HepG2 (cell line): ENCODE measurements around the gene PRKACB. TPM values are rescaled to one million over a fixed set of nuclear protein-coding genes. Genes with fewer than 3 reads are reported as not detected.
A peak's percentile ranks its signal among the peaks of the same experiment; 100 is the strongest.

Experiments
- ATAC-seq: fragments of 200-7000 bp; cut with Tn5 transposase; 3 replicates; pipeline ENCODE4 v1.9.1; 2020; ENCODE audit warnings: mild to moderate bottlenecking, moderate library complexity
- BruUV-seq: library from RNA; stranded (reverse); fragments of 400-500 nt; replicated peaks from 2 replicates; lab custom pipeline; 2021; lab: Mats Ljungman, UMichigan
- CTCF ChIA-PET: fragments of 300-600 bp; formaldehyde crosslinking; extraction: SDS; loops from one replicate; lab custom pipeline; 2021; ENCODE audit warnings: low total read pairs, inconsistent platforms, low intra/inter-chr PET ratio; lab: Yijun Ruan, JAX
- POLR2A ChIA-PET: fragments of 350-600 bp; sonication (Branson Sonifier 250); formaldehyde crosslinking; loops from one replicate; lab custom pipeline; 2020; ENCODE audit warnings: antibody characterized with exemption, inconsistent platforms; lab: Yijun Ruan, JAX
- DNase-seq: peaks from one replicate; pipeline ENCODE4 v3.0.0-alpha.2; 2015; ENCODE audit warnings: low spot score
- FAIRE-seq: peaks from 3 replicates; lab custom pipeline; 2011; peaks lifted over from hg19 to GRCh38; lab: Jason Lieb, UNC
- H2AFZ ChIP-seq: one replicate; pipeline ENCODE4 v1.6.1; 2011; ENCODE audit warnings: low read length, inconsistent platforms
- H3K27ac ChIP-seq: fragments of 300-600 bp; 3 replicates; pipeline ENCODE4 v1.8.0; 2011; ENCODE audit warnings: mixed run types, mild to moderate bottlenecking, mixed read lengths, low read length, inconsistent platforms; ENCODE audit not compliant: insufficient read depth; ENCODE audit errors: extremely low read length
- H3K27me3 ChIP-seq, 2 experiments: fragments of 200-600 bp in 1 of 2; 2 replicates in 1 of 2; 3 replicates in 1 of 2; pipeline versions ENCODE4 v1.6.0 to v1.8.0; 2011; ENCODE audit warnings: low read length in 2 of 2, mild to moderate bottlenecking in 2 of 2, moderate library complexity in 2 of 2, inconsistent platforms in 1 of 2; ENCODE audit not compliant: insufficient read depth in 2 of 2, control insufficient read depth in 1 of 2
- H3K36me3 ChIP-seq, 2 experiments: fragments of 200-600 bp in 1 of 2; replicated peaks in 1 of 2; 2 replicates in 1 of 2; 3 replicates in 1 of 2; pipeline versions ENCODE4 v1.5.1 to v1.8.0; 2011; ENCODE audit warnings: low read length in 2 of 2, inconsistent platforms in 1 of 2; ENCODE audit not compliant: insufficient read depth in 2 of 2, control insufficient read depth in 1 of 2
- H3K4me1 ChIP-seq: 2 replicates; pipeline ENCODE4 v1.5.1; 2012; ENCODE audit warnings: low read length, inconsistent platforms; ENCODE audit not compliant: insufficient read depth
- H3K4me2 ChIP-seq: 2 replicates; pipeline ENCODE4 v1.6.0; 2011; ENCODE audit warnings: low read depth, low read length, inconsistent platforms
- H3K4me3 ChIP-seq, 3 experiments: fragments of 200-600 bp in 1 of 3; sonication (generic), shearing (Covaris generic) in 1 of 3; replicated peaks in 1 of 3; 2 replicates each; pipeline ENCODE4 v1.5.1; 2011 to 2016; ENCODE audit warnings: low read length in 3 of 3, inconsistent platforms in 2 of 3, low read depth in 2 of 3, mild to moderate bottlenecking in 2 of 3, control low read depth in 1 of 3, mixed read lengths in 1 of 3; ENCODE audit not compliant: insufficient read depth in 1 of 3
- H3K79me2 ChIP-seq: one replicate; pipeline ENCODE4 v1.6.1; 2011; ENCODE audit warnings: low read length, inconsistent platforms; ENCODE audit not compliant: insufficient read depth
- H3K9ac ChIP-seq: 2 replicates; pipeline ENCODE4 v1.6.0; 2011; ENCODE audit warnings: mild to moderate bottlenecking, low read depth, low read length, inconsistent platforms; ENCODE audit not compliant: insufficient read depth
- H3K9me3 ChIP-seq: 2 replicates; pipeline ENCODE4 v1.5.1; 2012; ENCODE audit warnings: mild to moderate bottlenecking, low read length
- H4K20me1 ChIP-seq: 2 replicates; pipeline ENCODE4 v1.6.0; 2011; ENCODE audit warnings: inconsistent platforms, mild to moderate bottlenecking, low read length, moderate library complexity; ENCODE audit not compliant: insufficient read depth
- CHCHD3 ChIP-seq: sonication (generic); formaldehyde crosslinking; IDR thresholded peaks from 2 replicates; pipeline ENCODE4 v1.8.0; 2022; ENCODE audit warnings: mild to moderate bottlenecking, missing genetic modification reagents, moderate library complexity
- FOXK1 ChIP-seq: sonication (generic); formaldehyde crosslinking; IDR thresholded peaks from 2 replicates; pipeline ENCODE4 v1.4.0; 2020; ENCODE audit warnings: low read depth, missing genetic modification reagents, borderline replicate concordance
- KLF9 ChIP-seq: IDR thresholded peaks from 2 replicates; pipeline ENCODE4 v1.6.1; 2016; ENCODE audit warnings: low read depth
- NR2F6 ChIP-seq, 2 experiments: IDR thresholded peaks; 2 replicates each; pipeline ENCODE4 v1.6.1; 2016; ENCODE audit warnings: antibody characterized with exemption in 1 of 2, mild to moderate bottlenecking in 1 of 2
- XRCC5 ChIP-seq: fragments of 200-400 bp; formaldehyde crosslinking; optimal IDR thresholded peaks from 2 replicates; pipeline ENCODE3; 2017; ENCODE audit warnings: mild to moderate bottlenecking, low read length
- ZBTB21 ChIP-seq: sonication (generic); formaldehyde crosslinking; IDR thresholded peaks from 2 replicates; pipeline ENCODE4 v1.4.0; 2020; ENCODE audit warnings: missing genetic modification reagents
- ZMYM4 ChIP-seq: sonication (generic); formaldehyde crosslinking; IDR thresholded peaks from 2 replicates; pipeline ENCODE4 v1.8.1; 2023; ENCODE audit warnings: mild to moderate bottlenecking, missing genetic modification reagents
- ZNF10 ChIP-seq: sonication (generic); formaldehyde crosslinking; IDR thresholded peaks from 2 replicates; pipeline ENCODE4 v1.4.0; 2020; ENCODE audit warnings: mild to moderate bottlenecking, low read depth, missing genetic modification reagents, borderline replicate concordance
- ZNF724P ChIP-seq: sonication (generic); formaldehyde crosslinking; IDR thresholded peaks from 2 replicates; pipeline ENCODE4 v1.8.0; 2022; ENCODE audit warnings: missing genetic modification reagents, borderline replicate concordance
- WGBS: methylation state at CpG from one replicate; pipeline ENCODE4 v1.1.6; 2017; ENCODE audit warnings: low lambda C conversion rate; 5-methylcytosine and 5-hydroxymethylcytosine counted together
- in situ Hi-C: cut with HindIII; loops from 2 replicates; pipeline ENCODE4 v1.10.0; 2017; ENCODE audit warnings: low pct_unique_long_range_greater_than_20kb; ENCODE audit not compliant: extremely low pct_ligation_motif_present
- intact Hi-C: fragments of 100-400 bp; cut with micrococcal nuclease; formaldehyde crosslinking; loops from one replicate; pipeline ENCODE4 v1.10.0; 2022; ENCODE audit not compliant: unreplicated experiment
- polyA plus RNA-seq, 8 experiments: library from polyadenylated mRNA; depleted of rRNA in 3 of 8; stranded (reverse) in 7 of 8; unstranded in 1 of 8; fragments of >200 nt; fragmentation: Illumina TruSeq in 4 of 8; extraction: Trizol in 4 of 8; gene quantifications; 2 replicates each; pipeline versions ENCODE4 v1.2.1 to v1.2.3, GENCODE V29; 2011 to 2016; ENCODE audit warnings: low read depth in 4 of 8, missing spikeins in 1 of 8, mixed read lengths in 1 of 8; ENCODE audit not compliant: insufficient read depth in 1 of 8
- total RNA-seq, 5 experiments: library from RNA; depleted of rRNA; stranded (reverse); fragments of >200 nt; fragmentation: Illumina TruSeq; extraction: Trizol; gene quantifications; 2 replicates each; pipeline ENCODE4 v1.2.3, GENCODE V29; 2016; ENCODE audit warnings: low read depth in 1 of 5
- TF ChIP-seq, protein P1 (sequence below): IDR thresholded peaks from 2 replicates; pipeline ENCODE4 v1.4.0; 2020; ENCODE audit warnings: mild to moderate bottlenecking, missing genetic modification reagents
- TF ChIP-seq, protein P2 (sequence below): sonication (generic); formaldehyde crosslinking; IDR thresholded peaks from 2 replicates; pipeline ENCODE4 v1.8.1; 2022; ENCODE audit warnings: mild to moderate bottlenecking, missing genetic modification reagents
- TF ChIP-seq, protein P3 (sequence below): sonication (generic); formaldehyde crosslinking; IDR thresholded peaks from 2 replicates; pipeline ENCODE4 v1.8.1; 2022; ENCODE audit warnings: low read depth, mild to moderate bottlenecking, missing genetic modification reagents
- TF ChIP-seq, protein P4 (sequence below): sonication (generic); formaldehyde crosslinking; IDR thresholded peaks from 2 replicates; pipeline ENCODE4 v1.8.0; 2022; ENCODE audit warnings: mild to moderate bottlenecking, missing genetic modification reagents, moderate library complexity
- TF ChIP-seq, protein P5 (sequence below): sonication (generic); formaldehyde crosslinking; IDR thresholded peaks from 2 replicates; pipeline ENCODE4 v1.4.0; 2020; ENCODE audit warnings: missing genetic modification reagents

PRKACB gene
- total and polyA plus RNA-seq, 2 of the 13 experiments (the other 11 are each of a cell fraction or from before 2014, with no cell fraction given), result 3.5 to 5.8 TPM

DNA sequence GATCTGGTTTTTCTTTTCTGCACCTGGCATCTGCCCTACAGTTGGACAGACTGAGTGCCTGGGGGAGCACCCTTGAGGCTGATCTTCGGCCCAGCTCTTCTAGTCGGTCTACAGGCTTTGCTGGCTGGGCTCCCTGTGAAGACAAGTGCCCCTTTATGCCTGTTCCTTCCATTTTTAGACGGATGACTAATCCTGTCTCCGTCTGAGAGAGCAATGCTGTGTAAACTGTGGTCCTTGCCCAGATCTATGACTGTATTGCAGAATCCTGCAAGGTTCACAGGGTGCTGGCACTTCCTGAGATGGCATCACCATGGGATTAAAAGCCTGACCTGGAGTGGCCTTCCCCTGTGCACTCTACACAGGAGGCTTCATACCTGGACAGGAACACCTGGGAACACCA is 109.8 kb downstream of the PRKACB start:
- CTCF ChIA-PET, result no interaction called here
- POLR2A ChIA-PET, result no interaction called here
- Histone ChIP-seq H3K4me3 (no peak overlapping the region), H3K4me2 (no peak overlapping the region), H3K9me3 (no peaks in the 10 kb centered on the region; the same call in 1 of the 2 replicates), H3K27ac (no peak overlapping the region), H4K20me1 (no peaks in the 10 kb centered on the region), H3K79me2 (no peaks in the 10 kb centered on the region), H3K9ac (no peak overlapping the region), H3K36me3 (no peaks in the 10 kb centered on the region), H3K4me1 (peaks cover 8% of the 10 kb centered on the region; the same call in 1 of the 2 replicates), H2AFZ (no peak overlapping the region), H3K27me3 (no peaks in the 10 kb centered on the region; a peak in 1 of 5 replicates)
- no TSS peak for BruUV-seq
- ATAC-seq, result peak; percentile 79
- intact Hi-C loops (no loop called here), in situ Hi-C loops (no loop called here)
- no peak for FAIRE-seq
- 0% methylated on average over 2 of the region's 4 CpGs for WGBS
- peak; percentile 46 for DNase-seq
- TF ChIP-seq XRCC5, result peak; percentile 41
- TF ChIP-seq CHCHD3 (CRISPR knock-in tag), result no peak
- TF ChIP-seq FOXK1 (CRISPR knock-in tag), result no peak
- TF ChIP-seq, protein P1, sequence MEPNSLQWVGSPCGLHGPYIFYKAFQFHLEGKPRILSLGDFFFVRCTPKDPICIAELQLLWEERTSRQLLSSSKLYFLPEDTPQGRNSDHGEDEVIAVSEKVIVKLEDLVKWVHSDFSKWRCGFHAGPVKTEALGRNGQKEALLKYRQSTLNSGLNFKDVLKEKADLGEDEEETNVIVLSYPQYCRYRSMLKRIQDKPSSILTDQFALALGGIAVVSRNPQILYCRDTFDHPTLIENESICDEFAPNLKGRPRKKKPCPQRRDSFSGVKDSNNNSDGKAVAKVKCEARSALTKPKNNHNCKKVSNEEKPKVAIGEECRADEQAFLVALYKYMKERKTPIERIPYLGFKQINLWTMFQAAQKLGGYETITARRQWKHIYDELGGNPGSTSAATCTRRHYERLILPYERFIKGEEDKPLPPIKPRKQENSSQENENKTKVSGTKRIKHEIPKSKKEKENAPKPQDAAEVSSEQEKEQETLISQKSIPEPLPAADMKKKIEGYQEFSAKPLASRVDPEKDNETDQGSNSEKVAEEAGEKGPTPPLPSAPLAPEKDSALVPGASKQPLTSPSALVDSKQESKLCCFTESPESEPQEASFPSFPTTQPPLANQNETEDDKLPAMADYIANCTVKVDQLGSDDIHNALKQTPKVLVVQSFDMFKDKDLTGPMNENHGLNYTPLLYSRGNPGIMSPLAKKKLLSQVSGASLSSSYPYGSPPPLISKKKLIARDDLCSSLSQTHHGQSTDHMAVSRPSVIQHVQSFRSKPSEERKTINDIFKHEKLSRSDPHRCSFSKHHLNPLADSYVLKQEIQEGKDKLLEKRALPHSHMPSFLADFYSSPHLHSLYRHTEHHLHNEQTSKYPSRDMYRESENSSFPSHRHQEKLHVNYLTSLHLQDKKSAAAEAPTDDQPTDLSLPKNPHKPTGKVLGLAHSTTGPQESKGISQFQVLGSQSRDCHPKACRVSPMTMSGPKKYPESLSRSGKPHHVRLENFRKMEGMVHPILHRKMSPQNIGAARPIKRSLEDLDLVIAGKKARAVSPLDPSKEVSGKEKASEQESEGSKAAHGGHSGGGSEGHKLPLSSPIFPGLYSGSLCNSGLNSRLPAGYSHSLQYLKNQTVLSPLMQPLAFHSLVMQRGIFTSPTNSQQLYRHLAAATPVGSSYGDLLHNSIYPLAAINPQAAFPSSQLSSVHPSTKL (CRISPR knock-in tag), result no peak
- no peak for TF ChIP-seq ZNF724P (CRISPR knock-in tag)
- no peak for TF ChIP-seq KLF9 (CRISPR knock-in tag)
- no peak for TF ChIP-seq ZNF10
- no peak for TF ChIP-seq NR2F6 (IDR thresholded peaks at IDR 0.05)
- no peak for TF ChIP-seq NR2F6 (CRISPR knock-in tag; IDR thresholded peaks at IDR 0.05)
- TF ChIP-seq, protein P2, sequence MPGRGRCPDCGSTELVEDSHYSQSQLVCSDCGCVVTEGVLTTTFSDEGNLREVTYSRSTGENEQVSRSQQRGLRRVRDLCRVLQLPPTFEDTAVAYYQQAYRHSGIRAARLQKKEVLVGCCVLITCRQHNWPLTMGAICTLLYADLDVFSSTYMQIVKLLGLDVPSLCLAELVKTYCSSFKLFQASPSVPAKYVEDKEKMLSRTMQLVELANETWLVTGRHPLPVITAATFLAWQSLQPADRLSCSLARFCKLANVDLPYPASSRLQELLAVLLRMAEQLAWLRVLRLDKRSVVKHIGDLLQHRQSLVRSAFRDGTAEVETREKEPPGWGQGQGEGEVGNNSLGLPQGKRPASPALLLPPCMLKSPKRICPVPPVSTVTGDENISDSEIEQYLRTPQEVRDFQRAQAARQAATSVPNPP (CRISPR knock-in tag), result no peak
- TF ChIP-seq, protein P3, sequence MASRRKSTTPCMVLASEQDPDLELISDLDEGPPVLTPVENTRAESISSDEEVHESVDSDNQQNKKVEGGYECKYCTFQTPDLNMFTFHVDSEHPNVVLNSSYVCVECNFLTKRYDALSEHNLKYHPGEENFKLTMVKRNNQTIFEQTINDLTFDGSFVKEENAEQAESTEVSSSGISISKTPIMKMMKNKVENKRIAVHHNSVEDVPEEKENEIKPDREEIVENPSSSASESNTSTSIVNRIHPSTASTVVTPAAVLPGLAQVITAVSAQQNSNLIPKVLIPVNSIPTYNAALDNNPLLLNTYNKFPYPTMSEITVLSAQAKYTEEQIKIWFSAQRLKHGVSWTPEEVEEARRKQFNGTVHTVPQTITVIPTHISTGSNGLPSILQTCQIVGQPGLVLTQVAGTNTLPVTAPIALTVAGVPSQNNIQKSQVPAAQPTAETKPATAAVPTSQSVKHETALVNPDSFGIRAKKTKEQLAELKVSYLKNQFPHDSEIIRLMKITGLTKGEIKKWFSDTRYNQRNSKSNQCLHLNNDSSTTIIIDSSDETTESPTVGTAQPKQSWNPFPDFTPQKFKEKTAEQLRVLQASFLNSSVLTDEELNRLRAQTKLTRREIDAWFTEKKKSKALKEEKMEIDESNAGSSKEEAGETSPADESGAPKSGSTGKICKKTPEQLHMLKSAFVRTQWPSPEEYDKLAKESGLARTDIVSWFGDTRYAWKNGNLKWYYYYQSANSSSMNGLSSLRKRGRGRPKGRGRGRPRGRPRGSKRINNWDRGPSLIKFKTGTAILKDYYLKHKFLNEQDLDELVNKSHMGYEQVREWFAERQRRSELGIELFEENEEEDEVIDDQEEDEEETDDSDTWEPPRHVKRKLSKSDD, result no peak
- no peak for TF ChIP-seq ZMYM4 (CRISPR knock-in tag)
- no peak for TF ChIP-seq ZBTB21 (CRISPR knock-in tag)
- TF ChIP-seq, protein P4, sequence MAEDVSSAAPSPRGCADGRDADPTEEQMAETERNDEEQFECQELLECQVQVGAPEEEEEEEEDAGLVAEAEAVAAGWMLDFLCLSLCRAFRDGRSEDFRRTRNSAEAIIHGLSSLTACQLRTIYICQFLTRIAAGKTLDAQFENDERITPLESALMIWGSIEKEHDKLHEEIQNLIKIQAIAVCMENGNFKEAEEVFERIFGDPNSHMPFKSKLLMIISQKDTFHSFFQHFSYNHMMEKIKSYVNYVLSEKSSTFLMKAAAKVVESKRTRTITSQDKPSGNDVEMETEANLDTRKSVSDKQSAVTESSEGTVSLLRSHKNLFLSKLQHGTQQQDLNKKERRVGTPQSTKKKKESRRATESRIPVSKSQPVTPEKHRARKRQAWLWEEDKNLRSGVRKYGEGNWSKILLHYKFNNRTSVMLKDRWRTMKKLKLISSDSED (CRISPR knock-in tag), result no peak
- TF ChIP-seq, protein P5, sequence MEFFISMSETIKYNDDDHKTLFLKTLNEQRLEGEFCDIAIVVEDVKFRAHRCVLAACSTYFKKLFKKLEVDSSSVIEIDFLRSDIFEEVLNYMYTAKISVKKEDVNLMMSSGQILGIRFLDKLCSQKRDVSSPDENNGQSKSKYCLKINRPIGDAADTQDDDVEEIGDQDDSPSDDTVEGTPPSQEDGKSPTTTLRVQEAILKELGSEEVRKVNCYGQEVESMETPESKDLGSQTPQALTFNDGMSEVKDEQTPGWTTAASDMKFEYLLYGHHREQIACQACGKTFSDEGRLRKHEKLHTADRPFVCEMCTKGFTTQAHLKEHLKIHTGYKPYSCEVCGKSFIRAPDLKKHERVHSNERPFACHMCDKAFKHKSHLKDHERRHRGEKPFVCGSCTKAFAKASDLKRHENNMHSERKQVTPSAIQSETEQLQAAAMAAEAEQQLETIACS (CRISPR knock-in tag), result no peak
